Vagina (tissue), 2 donors: ENCODE measurements around the gene MYL11.

Experiments
- POLR2AphosphoS5 ChIP-seq, 2 donors: sonication (generic); formaldehyde crosslinking; IDR thresholded peaks; one replicate each; pipeline ENCODE4 v1.9.0; 2017; ENCODE audit warnings: antibody characterized with exemption in 2 of 2, mild to moderate bottlenecking in 2 of 2, low read depth in 1 of 2; ENCODE audit not compliant: insufficient read depth in 1 of 2
- TF ChIP-seq, protein P1 (sequence below), 3 experiments: fragments of 450-650 bp in 2 of 3; fragments of 200-600 bp in 1 of 3; sonication (generic) in 1 of 3; IDR thresholded peaks; one replicate each; pipeline ENCODE4 v1.5.1; 2017 to 2019; ENCODE audit warnings: antibody characterized with exemption in 3 of 3, mild to moderate bottlenecking in 2 of 3, moderate library complexity in 2 of 3

DNA sequence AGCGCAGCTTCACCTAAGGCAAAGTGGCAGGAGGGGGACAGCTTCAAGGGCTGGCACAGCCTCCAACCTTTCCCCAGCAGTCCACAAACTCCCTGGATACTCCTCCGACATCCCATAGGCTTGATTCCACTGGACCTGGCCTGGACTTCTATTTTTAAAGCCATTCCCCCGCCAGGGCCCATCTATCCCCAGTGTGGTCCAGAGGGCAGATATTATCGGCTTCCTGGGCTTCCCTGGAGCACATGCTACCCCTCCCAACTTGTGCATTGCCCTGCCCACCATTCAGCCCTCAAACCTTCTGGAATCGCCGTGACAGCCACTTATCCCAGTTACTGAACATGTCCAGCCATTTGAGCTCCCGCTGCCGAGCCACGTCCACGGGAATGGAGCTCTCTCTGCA lies 9.4 kb upstream of the MYL11 start:
- TF ChIP-seq, protein P1, sequence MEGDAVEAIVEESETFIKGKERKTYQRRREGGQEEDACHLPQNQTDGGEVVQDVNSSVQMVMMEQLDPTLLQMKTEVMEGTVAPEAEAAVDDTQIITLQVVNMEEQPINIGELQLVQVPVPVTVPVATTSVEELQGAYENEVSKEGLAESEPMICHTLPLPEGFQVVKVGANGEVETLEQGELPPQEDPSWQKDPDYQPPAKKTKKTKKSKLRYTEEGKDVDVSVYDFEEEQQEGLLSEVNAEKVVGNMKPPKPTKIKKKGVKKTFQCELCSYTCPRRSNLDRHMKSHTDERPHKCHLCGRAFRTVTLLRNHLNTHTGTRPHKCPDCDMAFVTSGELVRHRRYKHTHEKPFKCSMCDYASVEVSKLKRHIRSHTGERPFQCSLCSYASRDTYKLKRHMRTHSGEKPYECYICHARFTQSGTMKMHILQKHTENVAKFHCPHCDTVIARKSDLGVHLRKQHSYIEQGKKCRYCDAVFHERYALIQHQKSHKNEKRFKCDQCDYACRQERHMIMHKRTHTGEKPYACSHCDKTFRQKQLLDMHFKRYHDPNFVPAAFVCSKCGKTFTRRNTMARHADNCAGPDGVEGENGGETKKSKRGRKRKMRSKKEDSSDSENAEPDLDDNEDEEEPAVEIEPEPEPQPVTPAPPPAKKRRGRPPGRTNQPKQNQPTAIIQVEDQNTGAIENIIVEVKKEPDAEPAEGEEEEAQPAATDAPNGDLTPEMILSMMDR (IDR thresholded peaks at IDR 0.05), result no peak
- TF ChIP-seq POLR2AphosphoS5 (IDR thresholded peaks at IDR 0.05; ENCODE audit: insufficient read depth in 1 of 2, low read depth in 1 of 2), result no peak
